HEK293T (cell line): ENCODE data around the gene SGMS1.

Experiments used
- BHLHE40 ChIP-seq: fragments of 450-650 bp; IDR thresholded peaks from 2 replicates; pipeline ENCODE4 v1.6.1; 2016; ENCODE audit warnings: mild to moderate bottlenecking, moderate library complexity, borderline replicate concordance
- FOXA1 ChIP-seq: fragments of 450-650 bp; IDR thresholded peaks from 2 replicates; pipeline ENCODE4 v1.6.1; 2016; ENCODE audit warnings: mild to moderate bottlenecking
- FOXK2 ChIP-seq: fragments of 450-650 bp; IDR thresholded peaks from 2 replicates; pipeline ENCODE4 v1.6.1; 2016; ENCODE audit warnings: mild to moderate bottlenecking
- FOXM1 ChIP-seq: fragments of 450-650 bp; IDR thresholded peaks from 2 replicates; pipeline ENCODE4 v1.6.1; 2017; ENCODE audit warnings: mild to moderate bottlenecking, borderline replicate concordance
- HDGF ChIP-seq: fragments of 450-650 bp; IDR thresholded peaks from 2 replicates; pipeline ENCODE4 v1.6.1; 2017; ENCODE audit warnings: antibody characterized with exemption, borderline replicate concordance
- L3MBTL2 ChIP-seq: fragments of 450-650 bp; conservative IDR thresholded peaks from 2 replicates; pipeline ENCODE4 v1.6.1; 2016; ENCODE audit warnings: mild to moderate bottlenecking
- PKNOX1 ChIP-seq: fragments of 450-650 bp; IDR thresholded peaks from 2 replicates; pipeline ENCODE4 v1.6.1; 2016
- SP1 ChIP-seq: fragments of 450-650 bp; IDR thresholded peaks from 2 replicates; pipeline ENCODE4 v1.6.1; 2017
- SUZ12 ChIP-seq: fragments of 450-650 bp; IDR thresholded peaks from 2 replicates; pipeline ENCODE4 v1.6.1; 2016; ENCODE audit warnings: mild to moderate bottlenecking
- TARDBP ChIP-seq: fragments of 450-650 bp; IDR thresholded peaks from 2 replicates; pipeline ENCODE4 v1.6.1; 2016
- ZNF384 ChIP-seq: fragments of 450-650 bp; IDR thresholded peaks from 2 replicates; pipeline ENCODE4 v1.6.1; 2016

GRCh38 chr10:50349554-50349953, 274.2 kb downstream of the SGMS1 start:
- no peak for TF ChIP-seq FOXM1
- TF ChIP-seq SP1: no peak
- TF ChIP-seq PKNOX1: no peak
- no peak for TF ChIP-seq TARDBP
- TF ChIP-seq HDGF: no peak
- no peak for TF ChIP-seq SUZ12
- no peak for TF ChIP-seq FOXK2
- TF ChIP-seq BHLHE40: no peak
- no peak for TF ChIP-seq FOXA1
- TF ChIP-seq L3MBTL2: no peak
- TF ChIP-seq ZNF384: no peak
